ENCODE results near the gene PLAC8L1.
"Not testable (repeated sequence)": the region's sequence is repeated elsewhere in the genome, so short reads cannot be mapped to it uniquely, and the experiment has no call there.

PLAC8L1 gene, protein sequence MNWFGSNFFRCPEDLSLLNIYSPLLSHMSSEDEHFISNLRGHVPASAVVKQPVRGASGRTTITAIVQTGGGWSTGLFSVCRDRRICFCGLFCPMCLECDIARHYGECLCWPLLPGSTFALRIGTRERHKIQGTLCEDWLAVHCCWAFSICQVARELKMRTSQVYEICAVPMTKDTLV

GRCh38 chr5:146105477-146105876 is at the start of gene PLAC8L1:
Gene PLAC8L1 (minus strand): TSS chr5:146105577. CDS start chr5:146104311, 1,266 bp downstream.
- DNase-seq, result no peak

- DNase-seq, result no peak
These were observed 46.6 kb upstream of the PLAC8L1 start for GRCh38 chr5:146151970-146152369.

DNA sequence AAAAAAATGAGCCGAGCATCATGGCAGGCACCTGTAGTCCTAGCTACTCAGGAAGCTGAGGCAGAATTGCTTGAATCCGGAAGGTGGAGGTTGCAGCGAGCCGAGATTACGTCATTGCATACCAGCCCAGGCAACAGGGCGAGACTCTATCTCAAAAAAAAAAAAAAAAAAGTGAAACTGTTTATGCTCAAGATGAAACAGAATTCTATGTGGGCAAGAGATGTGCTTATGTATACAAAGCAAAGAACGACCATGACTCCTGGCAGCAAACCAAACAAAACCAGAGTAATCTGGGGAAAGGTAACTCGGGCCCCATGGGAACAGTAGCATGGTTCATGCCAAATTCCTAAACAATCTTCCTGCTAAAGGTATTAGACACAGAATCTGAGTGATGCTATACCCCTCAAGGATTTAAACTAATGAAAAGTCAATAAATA is 32.6 kb upstream of the PLAC8L1 start:
- peak; percentile 5 for DNase-seq

DNA sequence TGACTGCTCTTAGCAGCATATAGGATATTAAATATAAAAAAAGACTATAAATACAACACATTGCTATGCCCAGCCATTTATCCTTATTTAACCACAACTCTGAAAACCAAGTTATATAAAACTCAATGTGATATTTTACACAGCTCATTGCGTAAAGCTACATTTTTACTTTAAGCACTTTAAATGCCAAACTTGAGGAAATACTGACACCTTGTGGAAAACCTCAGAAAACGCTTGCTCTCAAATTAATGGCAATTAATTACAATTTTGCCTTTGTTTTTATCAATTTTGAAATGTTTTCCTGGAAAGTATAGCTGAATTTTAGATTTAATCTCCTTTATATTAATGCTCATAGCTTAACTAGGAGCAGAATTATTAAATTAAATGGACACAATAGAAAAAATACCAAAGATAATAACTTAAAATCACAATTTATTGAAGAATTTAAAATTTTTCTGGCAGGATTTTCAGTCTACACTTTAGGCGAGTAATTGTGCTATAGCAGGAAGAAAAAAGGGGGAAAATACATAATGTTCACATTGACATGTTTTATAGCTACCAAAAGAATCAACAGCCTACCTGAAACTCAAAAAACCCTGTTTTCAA is 25.2 kb upstream of the PLAC8L1 start:
- DNase-seq, result peak; percentile 37

GRCh38 chr5:146126068-146126467 is 20.7 kb upstream of the PLAC8L1 start:
- DNase-seq, result no peak

GRCh38 chr5:146124580-146124979 is 19.2 kb upstream of the PLAC8L1 start:
- DNase-seq, result no peak

- not testable (repeated sequence) for DNase-seq
These were observed 16.1 kb upstream of the PLAC8L1 start for GRCh38 chr5:146121451-146121850.

DNA sequence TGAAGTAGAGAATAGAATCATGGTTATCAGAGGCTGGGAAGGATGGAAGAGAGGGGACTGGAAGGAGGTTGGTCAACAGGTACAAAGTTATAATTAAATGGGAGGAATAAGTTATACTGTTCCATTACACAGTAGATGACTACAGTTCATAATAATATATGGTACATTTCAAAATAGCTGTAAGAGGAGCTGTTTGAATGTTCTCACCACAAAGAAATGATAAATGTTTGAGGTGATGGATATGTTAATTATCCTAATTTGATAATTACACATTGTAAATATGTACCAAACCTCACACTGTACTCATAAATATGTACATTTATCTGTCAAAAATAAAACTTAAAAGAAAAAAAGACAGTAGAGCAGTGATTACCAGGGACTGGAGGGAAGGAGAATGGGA is 12.9 kb upstream of the PLAC8L1 start:
- no peak for DNase-seq

GRCh38 chr5:146117216-146117615 is 11.8 kb upstream of the PLAC8L1 start:
- not testable (repeated sequence) for DNase-seq

GRCh38 chr5:146116361-146116760 is 11.0 kb upstream of the PLAC8L1 start:
- no peak for DNase-seq

DNA sequence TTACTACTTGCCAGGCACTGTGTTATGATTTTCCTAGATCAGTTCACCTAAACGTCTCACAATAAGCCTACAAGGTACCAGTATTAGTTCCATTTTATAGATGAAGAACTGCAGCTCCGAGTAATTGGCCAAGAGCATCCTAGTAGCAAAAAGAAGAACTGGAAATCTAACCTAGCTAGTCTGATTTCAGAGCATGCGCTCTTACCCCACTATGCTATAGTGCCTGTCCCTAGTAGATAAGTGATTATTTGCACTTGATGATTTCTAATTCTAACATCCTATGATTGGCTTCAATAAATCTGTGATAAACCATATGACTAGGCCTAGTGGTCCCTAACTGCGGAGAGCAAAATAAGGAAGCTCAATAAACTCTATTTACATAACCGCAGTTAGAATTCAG is 7.1 kb upstream of the PLAC8L1 start:
- DNase-seq, result no peak

DNA sequence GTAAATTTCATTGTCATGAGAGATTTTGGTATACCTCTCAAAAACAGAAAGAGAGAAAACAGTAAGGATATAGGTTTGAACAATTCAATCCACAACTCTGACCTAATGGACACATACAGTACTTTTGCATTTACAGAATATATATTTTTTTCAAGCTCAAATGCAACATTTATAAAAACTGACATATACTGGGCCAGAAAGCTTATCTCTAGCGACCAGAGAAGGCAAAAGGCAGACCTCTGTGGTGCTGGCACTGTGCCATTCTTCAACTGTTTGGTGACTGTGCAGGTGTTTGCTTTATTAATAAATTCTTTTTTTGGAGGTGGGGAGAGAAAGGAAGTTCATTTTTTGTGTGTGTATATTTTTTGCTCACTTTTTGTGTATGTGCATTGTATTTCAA is 6.0 kb upstream of the PLAC8L1 start:
- DNase-seq, result no peak

- no peak for DNase-seq
These were observed 4.0 kb upstream of the PLAC8L1 start for GRCh38 chr5:146109379-146109778.

DNA sequence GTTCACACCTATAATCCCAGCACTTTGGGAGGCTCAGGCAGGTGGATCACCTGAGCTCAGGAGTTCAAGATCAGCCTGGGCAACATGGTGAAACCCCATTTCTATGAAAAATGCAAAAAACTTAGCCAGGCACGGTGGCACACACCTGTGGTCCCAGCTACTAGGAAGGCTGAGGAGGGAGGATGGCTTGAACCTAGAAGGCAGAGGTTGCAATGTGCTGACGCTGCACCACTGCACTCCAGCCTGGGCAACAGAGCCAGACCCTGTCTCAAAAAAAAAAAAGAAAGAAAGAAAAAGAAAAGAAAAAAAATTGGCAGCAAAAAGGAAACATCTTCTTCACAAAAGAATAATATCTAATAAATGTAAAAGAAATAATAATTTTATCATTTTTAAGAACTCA is 3.5 kb upstream of the PLAC8L1 start:
- not testable (repeated sequence) for DNase-seq

DNA sequence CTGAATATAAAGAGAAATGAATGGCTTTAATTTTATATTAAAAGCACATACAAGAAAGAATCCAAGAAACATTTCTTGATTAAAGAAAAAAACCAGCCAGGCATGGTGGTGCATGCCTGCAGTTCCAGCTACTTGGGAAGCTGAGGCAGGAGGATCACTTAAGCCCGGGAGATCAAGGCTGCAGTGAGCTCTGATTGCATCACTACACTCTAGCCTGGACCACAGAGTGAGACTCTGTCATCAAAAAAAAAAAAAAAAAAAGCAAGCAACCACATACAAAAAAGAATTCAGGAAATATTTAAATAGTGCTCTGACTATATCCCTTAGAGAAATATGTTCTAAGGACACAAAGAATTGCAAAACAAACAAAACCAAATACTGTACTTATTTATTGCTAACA is 2.5 kb upstream of the PLAC8L1 start:
- no peak for DNase-seq

GRCh38 chr5:146103594-146103993 is 1.8 kb downstream of the PLAC8L1 start:
- DNase-seq, result no peak

DNA sequence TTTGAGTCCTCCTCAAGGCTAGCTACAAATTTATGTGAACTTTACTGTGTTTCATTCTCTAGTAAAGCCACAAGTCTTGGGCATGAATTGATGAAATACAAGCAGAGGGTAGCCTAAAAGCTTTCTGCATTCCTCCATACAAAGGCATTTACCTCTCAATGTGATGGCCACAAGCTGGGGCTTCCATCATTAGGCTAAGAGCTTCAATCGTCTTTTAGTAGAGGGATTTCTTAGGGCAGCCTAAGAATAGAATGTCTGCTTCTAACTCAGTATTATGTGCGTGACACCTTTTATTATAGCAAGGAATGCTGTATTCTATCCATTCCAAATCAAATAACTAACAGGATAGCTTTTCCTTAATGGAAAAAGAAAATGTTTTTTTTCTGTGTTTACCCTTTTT is 3.7 kb downstream of the PLAC8L1 start:
- no peak for DNase-seq

GRCh38 chr5:146098047-146098446 is 7.3 kb downstream of the PLAC8L1 start:
- DNase-seq, result no peak

DNA sequence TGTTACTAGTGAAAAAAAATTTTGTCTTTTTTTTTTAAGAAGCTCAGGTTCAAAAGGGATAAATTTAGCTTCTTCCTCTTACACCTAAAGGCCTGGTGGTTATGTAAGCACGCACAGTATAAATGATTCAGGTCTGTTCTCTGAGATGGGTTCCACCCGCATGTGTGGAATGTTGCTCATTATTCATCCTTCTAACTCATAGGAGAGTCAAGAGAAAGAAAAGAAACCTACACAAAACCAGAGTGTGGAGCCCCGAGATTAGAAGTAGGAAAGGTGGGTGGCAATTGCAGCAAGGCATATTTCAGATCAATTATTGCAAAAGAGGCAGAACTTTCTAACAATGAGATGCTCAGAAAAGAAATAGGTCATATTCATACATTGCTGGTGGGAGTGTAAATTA is 13.5 kb downstream of the PLAC8L1 start:
- no peak for DNase-seq

DNA sequence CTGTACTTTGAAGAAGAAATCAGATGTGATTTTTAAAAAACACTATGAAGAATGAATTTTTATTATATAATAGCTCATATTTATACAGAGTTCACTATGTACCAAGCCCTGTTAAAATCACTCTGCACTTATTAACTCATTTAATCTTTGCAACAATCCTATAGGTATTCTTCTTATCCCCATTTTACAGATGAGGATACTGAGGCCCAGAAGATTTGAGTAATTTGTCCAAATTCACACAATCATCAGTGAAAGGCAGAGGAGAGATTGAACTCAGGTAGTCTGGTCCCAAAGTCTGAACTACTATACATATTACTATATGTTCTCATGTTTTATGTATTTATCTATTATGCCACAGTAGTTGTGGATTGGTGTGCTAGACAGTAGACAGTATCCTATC is 16.1 kb downstream of the PLAC8L1 start:
- no peak for DNase-seq

- DNase-seq, result no peak
These were observed 17.3 kb downstream of the PLAC8L1 start for GRCh38 chr5:146088098-146088497.

GRCh38 chr5:146084376-146084775 is 21.0 kb downstream of the PLAC8L1 start:
- no peak for DNase-seq

DNA sequence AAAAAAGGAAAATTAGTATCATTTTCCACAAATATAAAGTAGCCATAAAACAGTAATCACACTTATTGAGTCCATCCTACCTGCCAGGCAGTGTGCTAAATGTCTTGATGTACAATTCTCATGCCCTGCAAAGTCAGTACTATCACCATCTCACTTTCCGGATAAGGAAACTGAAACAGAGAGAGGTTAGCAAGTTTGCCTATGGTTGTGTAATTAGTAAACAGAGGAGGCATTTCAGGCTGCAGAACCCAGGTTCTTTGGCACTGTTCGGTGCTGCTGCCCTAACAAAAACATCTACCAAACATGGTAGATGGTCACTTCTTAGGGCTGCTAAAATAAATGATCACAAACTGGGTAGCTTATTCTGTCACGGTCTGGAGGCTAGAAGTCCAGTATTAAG is 22.6 kb downstream of the PLAC8L1 start:
- DNase-seq, result no peak

DNA sequence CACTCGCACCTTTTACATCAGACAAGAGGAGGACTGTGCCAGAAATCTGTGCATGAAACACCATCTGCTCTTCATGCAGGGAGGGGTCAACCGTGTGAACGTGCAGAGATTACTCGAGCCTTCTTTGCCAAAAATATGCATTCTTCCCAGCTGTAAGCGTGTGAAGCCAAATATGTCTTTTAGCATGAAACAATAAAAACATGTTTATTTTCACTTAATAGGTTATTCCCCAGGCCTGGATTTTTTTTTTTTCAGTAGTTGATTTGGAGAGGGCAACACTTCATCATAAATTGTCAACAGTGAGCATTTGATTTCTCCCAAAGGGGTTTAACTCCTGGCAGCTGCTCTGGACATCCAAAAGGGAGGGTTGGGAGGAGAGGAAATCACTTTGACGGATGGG is 23.8 kb downstream of the PLAC8L1 start:
- no peak for DNase-seq
